Measurements from ENCODE around the gene PLEKHG4B.
A peak's percentile ranks its signal among the peaks of the same experiment; 100 is the strongest.

Gene PLEKHG4B

DNA sequence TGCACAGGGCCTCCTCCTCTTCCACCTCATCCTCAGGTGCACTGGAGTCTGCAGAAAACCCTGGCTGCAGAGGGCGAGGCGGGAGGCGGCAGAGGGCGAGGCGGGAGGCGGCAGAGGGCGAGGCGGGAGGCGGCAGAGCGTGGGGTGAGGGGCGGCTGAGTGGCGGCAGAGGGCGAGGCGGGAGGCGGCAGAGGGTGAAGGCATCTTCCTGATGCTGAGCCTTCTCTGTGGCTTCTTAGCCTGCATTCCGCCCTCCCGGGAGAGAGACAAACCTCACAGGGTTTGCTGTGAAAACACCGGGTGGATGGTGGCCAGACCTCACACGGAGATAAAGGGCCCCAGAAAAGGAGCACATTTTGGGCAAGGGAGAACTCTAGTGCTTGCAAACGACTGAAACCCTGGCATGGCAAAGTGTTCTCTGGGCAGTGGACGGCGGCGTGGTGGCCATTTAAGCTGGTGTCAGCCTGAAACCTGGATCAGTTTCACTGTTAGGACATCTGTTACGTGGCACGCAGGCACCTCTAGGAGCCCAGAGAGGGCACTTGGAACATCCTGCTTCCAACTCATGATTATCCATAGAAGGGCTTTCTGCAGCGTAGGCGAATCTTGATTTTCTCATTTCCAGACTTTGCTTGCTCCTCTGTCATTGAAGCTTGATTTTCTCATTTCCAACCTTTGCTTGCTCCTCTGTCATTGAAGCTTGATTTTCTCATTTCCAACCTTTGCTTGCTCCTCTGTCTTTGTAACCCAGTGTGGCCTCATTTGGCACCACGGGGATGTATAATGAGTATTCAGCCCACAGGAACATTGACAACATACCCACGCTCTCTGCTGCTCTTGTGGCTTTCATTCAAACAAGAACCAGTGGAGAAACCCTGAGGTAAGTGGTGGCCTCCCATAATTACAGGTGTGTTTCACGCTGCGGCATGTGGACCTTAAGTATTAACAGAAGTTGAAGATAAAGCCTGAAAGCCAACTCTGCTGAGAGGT lies 16.3 kb upstream of the PLEKHG4B start:
- DNase-seq: no peak

DNA sequence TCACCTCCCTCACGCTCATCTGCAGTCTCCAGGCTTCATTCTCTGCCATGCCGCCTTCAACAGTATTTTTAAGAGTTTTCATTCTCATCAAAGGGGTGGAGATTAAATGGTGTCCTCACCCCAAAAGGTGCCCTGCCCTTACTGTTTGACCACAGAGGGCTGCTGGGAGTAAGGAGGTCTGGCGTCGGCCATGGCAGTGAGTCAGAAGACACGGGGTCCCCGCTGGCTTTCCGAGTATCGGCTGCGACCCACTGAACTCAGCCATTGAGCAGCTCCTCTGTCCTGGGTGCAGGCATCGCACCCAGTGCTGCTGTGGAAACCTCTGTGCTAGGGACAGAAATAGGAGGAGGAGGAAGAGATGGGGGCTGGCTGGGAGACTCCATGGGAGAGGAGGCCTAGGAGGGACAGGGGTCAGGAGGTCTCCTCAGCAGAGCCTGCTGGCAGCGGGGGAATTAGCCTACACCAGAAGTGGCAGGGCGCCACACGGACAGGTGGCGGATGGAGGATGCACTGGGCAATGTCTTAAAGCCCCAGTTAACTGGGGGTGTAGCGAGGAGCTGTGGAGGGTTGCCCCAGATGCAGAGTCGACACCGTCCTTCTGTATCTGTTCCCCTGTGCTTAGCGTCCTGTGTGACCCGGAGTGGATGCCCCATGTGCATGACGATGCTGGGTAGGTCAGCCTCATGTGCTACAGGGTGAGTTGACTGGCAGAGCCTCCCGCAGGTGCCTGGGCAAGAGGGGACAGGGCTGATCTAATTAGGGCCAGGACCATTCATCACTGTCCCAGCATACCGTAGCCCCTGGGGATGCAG lies 15.4 kb upstream of the PLEKHG4B start:
- DNase-seq: no peak

DNA sequence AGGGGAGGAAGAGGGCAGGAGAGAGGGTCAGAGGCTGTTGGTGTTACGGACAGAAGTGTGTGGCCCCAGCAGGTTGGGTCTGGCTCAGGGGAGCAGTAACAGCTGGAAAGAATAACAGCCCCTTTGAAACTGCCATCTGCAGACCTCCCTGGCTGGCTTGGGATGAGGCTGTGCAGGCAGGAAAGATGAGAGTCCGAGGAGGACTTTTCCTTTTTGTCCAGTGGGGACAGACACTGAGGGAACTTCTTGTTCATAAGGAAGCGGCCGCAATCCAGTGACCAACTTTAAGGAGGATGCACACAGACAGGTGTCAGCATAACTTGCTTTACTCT lies 14.8 kb upstream of the PLEKHG4B start:
- DNase-seq: no peak

GRCh38 chr5:77546-77945 lies 14.4 kb upstream of the PLEKHG4B start:
- DNase-seq: no peak

DNA sequence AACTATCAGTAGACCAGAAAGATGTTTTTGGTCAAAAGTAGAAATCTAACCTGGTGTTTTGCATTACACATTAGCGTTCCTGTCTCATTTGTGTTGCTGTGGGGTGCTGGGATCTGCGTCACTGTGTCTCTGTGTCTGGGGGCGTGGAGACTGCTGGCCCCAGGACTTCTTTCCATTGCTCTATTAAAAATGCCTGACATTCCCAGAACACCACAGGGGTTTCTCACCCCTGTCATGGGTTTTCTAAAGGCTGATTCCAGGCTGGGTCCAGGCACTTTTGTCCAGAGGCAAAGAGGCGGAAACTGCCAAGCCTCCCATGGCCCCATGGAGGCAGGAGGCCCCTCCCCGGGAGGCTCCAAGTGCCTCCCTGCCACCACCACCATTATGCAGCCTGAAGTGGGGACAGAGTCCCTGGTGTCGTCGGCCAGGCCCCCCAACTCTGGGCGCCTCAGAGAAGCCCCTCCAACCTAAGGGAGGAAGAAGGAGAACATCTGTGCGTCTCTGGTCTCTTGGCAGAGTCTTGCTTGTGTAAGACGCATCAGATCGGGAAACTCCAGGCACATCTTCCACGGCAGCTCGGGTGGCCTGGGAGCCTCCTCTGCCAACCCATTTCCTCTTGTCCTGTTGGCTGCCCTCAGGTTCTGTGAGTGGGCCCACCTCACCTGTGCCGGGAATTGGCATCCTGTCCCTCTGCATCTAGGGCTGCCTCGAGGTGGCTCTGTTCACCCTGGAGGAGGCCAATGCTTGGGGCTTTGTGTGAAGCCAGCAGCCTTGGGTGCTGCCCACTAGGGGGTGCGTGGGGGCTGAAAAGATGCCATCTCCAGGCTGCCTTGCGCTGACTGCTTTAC lies 13.8 kb upstream of the PLEKHG4B start:
- DNase-seq: peak; percentile 50

DNA sequence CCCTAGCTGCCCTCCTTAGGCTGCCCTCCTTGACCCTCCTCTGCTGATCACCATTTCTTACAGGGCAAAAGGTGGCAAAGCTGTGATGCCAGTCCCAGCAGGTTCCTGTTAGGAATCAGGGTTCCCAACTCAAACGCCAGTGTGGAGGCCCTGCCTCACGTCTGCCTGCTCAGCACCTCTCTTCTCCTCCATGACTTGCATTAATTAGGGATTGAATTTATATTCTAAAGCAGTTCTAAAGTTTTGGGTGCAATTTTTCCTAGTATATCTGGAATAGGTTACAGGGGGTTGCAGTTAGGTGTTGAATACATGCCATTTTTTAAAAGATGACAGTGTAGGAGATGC lies 13.2 kb upstream of the PLEKHG4B start:
- DNase-seq: no peak

DNA sequence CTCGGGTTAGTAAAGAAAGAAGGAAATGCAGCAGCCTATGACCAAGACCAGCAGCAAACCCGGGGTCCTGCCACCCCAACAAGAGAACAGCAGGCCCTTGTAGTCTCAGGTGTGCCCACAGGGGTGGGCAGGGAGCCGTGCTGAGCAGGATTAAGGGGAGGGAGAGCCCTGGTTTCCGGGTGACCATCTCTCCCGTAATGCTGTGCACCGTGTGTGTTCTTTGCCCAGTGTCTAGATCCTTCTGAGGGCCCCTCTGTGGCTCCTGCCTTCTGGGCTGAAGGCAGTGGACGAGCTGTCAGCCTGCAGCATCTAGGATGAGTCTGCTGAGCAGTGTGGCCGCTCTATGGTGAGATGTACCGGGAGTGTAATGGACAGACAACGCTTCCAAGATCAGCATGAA lies 12.7 kb upstream of the PLEKHG4B start:
- DNase-seq: no peak

GRCh38 chr5:79821-80220 lies 12.1 kb upstream of the PLEKHG4B start:
- no peak for DNase-seq

- DNase-seq: no peak
These were observed 10.5 kb upstream of the PLEKHG4B start for GRCh38 chr5:81391-82021.

DNA sequence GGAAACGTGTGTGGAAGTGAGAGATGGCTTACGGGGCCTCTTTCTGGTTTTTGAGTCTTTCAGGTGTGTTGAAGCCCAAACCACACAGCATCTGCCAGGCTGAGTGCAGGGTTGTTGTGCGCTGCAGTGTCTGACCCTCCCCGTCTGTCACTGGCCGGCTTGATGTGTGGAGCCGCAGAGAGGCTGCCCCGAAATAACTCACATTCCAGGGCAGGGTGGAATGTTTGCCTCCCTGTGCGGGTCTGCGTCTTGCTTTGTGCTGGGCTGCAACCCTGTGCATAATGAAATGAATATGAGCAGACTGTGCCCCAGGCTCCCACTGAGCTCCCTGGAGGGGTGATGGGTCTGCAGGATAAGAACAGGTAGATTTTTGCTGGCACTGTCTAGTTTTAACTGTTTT lies 9.9 kb upstream of the PLEKHG4B start:
- DNase-seq: no peak

- no peak for DNase-seq
These were observed 9.4 kb upstream of the PLEKHG4B start for GRCh38 chr5:82570-82969.

DNA sequence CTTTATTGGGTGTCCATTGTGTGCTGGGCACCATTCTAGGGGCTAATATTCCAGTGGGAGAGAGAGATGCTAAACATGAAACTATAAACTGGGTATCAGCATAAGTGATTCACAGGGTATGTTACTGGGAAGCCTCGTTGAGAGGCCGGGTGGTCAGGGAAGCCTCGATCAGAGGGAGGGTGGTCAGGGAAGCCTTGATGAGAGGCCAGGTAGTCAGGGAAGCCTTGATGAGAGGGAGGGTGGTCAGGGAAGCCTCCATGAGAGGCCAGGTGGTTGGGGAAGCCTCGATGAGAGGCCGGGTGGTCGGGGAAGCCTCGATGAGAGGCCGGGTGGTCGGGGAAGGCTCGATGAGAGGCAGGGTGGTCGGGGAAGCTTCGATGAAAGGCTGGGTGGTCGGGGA lies 8.9 kb upstream of the PLEKHG4B start:
- DNase-seq: no peak

- DNase-seq: no peak
These were observed 6.5 kb upstream of the PLEKHG4B start for GRCh38 chr5:85334-85995.

GRCh38 chr5:89337-90286 lies 2.4 kb upstream of the PLEKHG4B start:
- DNase-seq: no peak

DNA sequence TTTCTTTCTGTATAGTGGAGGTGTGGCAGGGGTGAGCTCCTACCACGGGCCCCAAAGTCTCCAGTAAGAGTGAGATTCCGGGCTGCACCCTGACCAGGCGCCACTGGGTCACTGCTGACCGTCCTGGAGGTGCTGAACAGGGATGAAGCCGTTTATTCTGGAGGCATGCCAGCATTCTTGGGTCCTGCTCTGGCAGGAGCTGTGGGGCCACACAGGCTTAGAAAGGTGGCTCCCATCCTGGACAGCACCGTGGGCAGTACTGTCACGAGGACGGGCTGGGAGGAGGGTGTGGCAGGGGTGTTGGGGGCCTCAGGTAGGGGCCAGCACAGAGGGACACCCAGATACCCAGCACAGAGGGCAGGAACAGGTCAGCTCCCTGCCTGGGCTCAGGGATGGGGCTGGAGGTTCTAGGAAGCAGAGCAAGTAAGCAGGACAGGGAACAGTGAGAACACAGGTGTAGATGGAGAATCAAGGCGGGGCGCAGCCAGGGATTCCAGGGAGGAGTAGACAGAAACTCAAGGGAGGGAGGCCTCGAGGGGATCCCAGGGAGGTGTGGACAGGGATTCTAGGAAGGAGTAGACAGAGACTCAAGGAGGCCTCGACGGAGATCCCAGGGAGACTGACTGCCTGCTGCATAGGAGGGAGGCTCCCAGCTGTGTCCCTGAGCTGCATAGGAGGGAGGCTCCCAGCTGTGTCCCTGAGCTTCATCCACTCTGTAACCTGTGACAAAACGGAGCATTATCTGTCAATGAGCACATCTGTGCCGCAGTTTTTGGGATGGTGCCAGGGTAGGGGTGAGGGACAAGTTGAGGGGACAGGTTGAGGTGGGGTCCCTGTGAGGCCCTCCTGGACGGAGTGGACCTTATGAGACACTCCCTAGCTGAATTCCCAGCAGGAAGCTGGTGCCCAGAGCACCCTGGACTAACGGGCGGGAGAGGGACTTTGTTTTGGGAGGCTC lies 1.1 kb upstream of the PLEKHG4B start:
- no peak for DNase-seq

DNA sequence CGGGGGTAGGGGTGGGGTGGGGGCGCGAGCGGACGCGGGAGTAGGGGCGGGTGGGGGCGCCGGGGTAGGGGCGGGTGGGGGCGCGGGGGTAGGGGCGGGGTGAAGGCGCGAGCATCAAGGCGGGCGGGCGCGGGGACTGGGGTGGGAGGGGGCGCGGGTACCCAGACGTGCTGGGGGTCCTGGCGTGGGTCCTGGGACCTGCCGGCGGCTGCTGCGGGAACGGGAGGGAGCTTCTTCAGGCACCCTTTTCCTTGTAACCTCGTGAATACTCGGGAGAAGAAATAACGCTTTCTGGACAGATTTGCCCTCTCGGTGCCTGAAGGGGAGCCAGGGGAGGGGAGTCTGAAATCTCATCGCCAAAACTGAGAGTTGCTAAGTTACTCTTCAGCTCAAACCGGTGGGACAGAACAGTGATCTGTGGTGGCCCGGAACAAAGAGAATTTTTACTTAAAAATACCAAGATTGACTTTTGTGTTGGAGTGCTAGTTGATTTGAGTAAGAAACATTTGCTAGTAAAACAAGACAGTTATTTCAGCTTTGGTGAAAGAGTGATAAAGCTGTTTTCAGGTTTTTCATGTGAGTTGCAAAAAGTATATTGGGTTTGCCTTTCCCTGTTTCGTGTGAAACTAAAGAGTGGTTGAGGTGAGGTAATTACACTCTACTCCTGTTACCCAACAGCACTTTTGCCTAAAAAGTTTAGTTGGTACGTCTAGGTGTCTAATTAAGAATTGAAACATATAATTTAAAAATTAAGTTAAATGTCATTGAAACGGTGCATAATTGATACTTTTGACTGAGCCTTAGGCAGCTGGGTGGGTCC lies 643 bp downstream of the PLEKHG4B start:
- DNase-seq: no peak

- no peak for DNase-seq
These were observed 1.4 kb downstream of the PLEKHG4B start for GRCh38 chr5:93221-93980.

Measured in NCI-H1092 (cell line).